H1 (cell line): ENCODE results near the gene ZBTB24. TPM values are rescaled to one million over a fixed set of nuclear protein-coding genes. Genes with fewer than 3 reads are reported as not detected.

Experiments
- CTCF ChIA-PET: fragments of 300-600 bp; sonication (Branson Sonifier 250); formaldehyde crosslinking; loops from one replicate; lab custom pipeline; 2021; ENCODE audit not compliant: partially characterized antibody; lab: Charles Lee
- POLR2A ChIA-PET: fragments of 300-600 bp; sonication (Branson Sonifier 250); formaldehyde crosslinking; loops from one replicate; lab custom pipeline; 2021; ENCODE audit warnings: inconsistent platforms; ENCODE audit not compliant: partially characterized antibody; lab: Charles Lee
- DNase-seq, 2 experiments: peaks; one replicate each; pipeline versions ENCODE4 v3.0.0 to v3.0.0-alpha.2; 2010 to 2022; ENCODE audit warnings: low spot score in 2 of 2, low read depth in 1 of 2, mixed read lengths in 1 of 2
- FAIRE-seq: peaks from 2 replicates; lab custom pipeline; 2011; peaks lifted over from hg19 to GRCh38; lab: Jason Lieb, UNC
- H2AFZ ChIP-seq: 2 replicates; pipeline ENCODE4 v1.8.1; 2012; ENCODE audit warnings: low read length, inconsistent platforms
- H2AK5ac ChIP-seq: 2 replicates; pipeline ENCODE4 v1.6.1; 2013; ENCODE audit warnings: low read depth, low read length
- H2BK120ac ChIP-seq: replicated peaks from 2 replicates; pipeline ENCODE3; 2013; ENCODE audit warnings: low read depth, low read length, inconsistent platforms
- H2BK12ac ChIP-seq: 2 replicates; pipeline ENCODE4 v1.6.1; 2013; ENCODE audit warnings: low read depth, low read length
- H2BK15ac ChIP-seq: 2 replicates; pipeline ENCODE4 v1.6.1; 2013; ENCODE audit warnings: low read length
- H2BK20ac ChIP-seq: 2 replicates; pipeline ENCODE4 v1.6.1; 2013; ENCODE audit warnings: low read length
- H2BK5ac ChIP-seq: 2 replicates; pipeline ENCODE4 v1.6.1; 2013; ENCODE audit warnings: low read depth, low read length
- H3K14ac ChIP-seq: 2 replicates; pipeline ENCODE4 v1.6.1; 2013; ENCODE audit warnings: inconsistent platforms; ENCODE audit not compliant: insufficient read length
- H3K18ac ChIP-seq: 2 replicates; pipeline ENCODE4 v1.6.1; 2013; ENCODE audit warnings: low read length; ENCODE audit errors: extremely low read depth
- H3K23ac ChIP-seq: 2 replicates; pipeline ENCODE4 v1.6.1; 2013; ENCODE audit warnings: inconsistent platforms; ENCODE audit not compliant: insufficient read length
- H3K23me2 ChIP-seq: 2 replicates; pipeline ENCODE4 v1.6.1; 2013; ENCODE audit warnings: low read depth, low read length
- H3K27ac ChIP-seq: 2 replicates; pipeline ENCODE4 v1.6.1; 2011; ENCODE audit warnings: low read depth, low read length, inconsistent platforms
- H3K27me3 ChIP-seq, 4 experiments: replicated peaks in 1 of 4; 1 replicate in 1 of 4; 2 replicates in 3 of 4; pipeline versions ENCODE4 v1.6.1 to v1.8.1; 2011 to 2013; ENCODE audit warnings: low read length in 3 of 4, mild to moderate bottlenecking in 3 of 4, inconsistent platforms in 2 of 4, mixed read lengths in 2 of 4, moderate library complexity in 1 of 4; ENCODE audit not compliant: control insufficient read depth in 3 of 4, insufficient read depth in 3 of 4; ENCODE audit errors: extremely low read depth in 1 of 4
- H3K36me3 ChIP-seq, 4 experiments: 2 replicates each; pipeline versions ENCODE4 v1.6.1 to v1.8.1; 2011 to 2013; ENCODE audit warnings: mild to moderate bottlenecking in 4 of 4, low read length in 3 of 4, moderate library complexity in 2 of 4, control low read depth in 1 of 4, inconsistent platforms in 1 of 4; ENCODE audit not compliant: insufficient read depth in 4 of 4, control insufficient read depth in 2 of 4
- H3K4ac ChIP-seq: replicated peaks from 2 replicates; pipeline ENCODE3; 2013; ENCODE audit warnings: low read length, low read depth, mixed read lengths, inconsistent platforms; ENCODE audit not compliant: insufficient read length
- H3K4me1 ChIP-seq, 4 experiments: replicated peaks in 1 of 4; 1 replicate in 1 of 4; 2 replicates in 3 of 4; pipeline versions ENCODE4 v1.6.1 to v1.8.1; 2011 to 2013; ENCODE audit warnings: low read length in 3 of 4, inconsistent platforms in 2 of 4, mixed read lengths in 1 of 4; ENCODE audit not compliant: insufficient read depth in 4 of 4, control insufficient read depth in 3 of 4
- H3K4me2 ChIP-seq, 2 experiments: 2 replicates each; pipeline versions ENCODE4 v1.6.1 to v1.8.1; 2011 to 2013; ENCODE audit warnings: low read depth in 2 of 2, low read length in 2 of 2, control low read depth in 1 of 2, inconsistent platforms in 1 of 2, mild to moderate bottlenecking in 1 of 2; ENCODE audit not compliant: insufficient read depth in 1 of 2
- H3K4me3 ChIP-seq, 4 experiments: fragments of 200-600, 300-600 bp in 1 of 4; sonication (generic), shearing (Covaris generic), sonication (Bioruptor Twin) in 1 of 4; 2 replicates each; pipeline versions ENCODE4 v1.5.1 to v1.8.1; 2011 to 2016; ENCODE audit warnings: low read length in 4 of 4, low read depth in 3 of 4, control low read depth in 2 of 4, inconsistent platforms in 2 of 4, mild to moderate bottlenecking in 2 of 4, mixed read lengths in 1 of 4, moderate library complexity in 1 of 4; ENCODE audit not compliant: insufficient read depth in 2 of 4; ENCODE audit errors: extremely low read depth in 1 of 4
- H3K56ac ChIP-seq: replicated peaks from 2 replicates; pipeline ENCODE3; 2013; ENCODE audit warnings: low read depth, mild to moderate bottlenecking, mixed read lengths, low read length, inconsistent platforms; ENCODE audit not compliant: insufficient read length
- H3K79me1 ChIP-seq: 2 replicates; pipeline ENCODE4 v1.6.1; 2013; ENCODE audit warnings: low read depth, low read length, control low read depth
- H3K79me2 ChIP-seq, 2 experiments: 2 replicates each; pipeline versions ENCODE4 v1.6.1 to v1.8.1; 2012 to 2013; ENCODE audit warnings: low read length in 2 of 2, mild to moderate bottlenecking in 2 of 2, inconsistent platforms in 1 of 2; ENCODE audit not compliant: insufficient read depth in 2 of 2, control insufficient read depth in 1 of 2
- H3K9ac ChIP-seq, 4 experiments: replicated peaks in 1 of 4; 1 replicate in 1 of 4; 2 replicates in 3 of 4; pipeline versions ENCODE4 v1.6.1 to v1.8.1; 2011 to 2013; ENCODE audit warnings: low read depth in 3 of 4, low read length in 3 of 4, control low read depth in 2 of 4, mild to moderate bottlenecking in 2 of 4, moderate library complexity in 2 of 4, inconsistent platforms in 1 of 4; ENCODE audit errors: extremely low read depth in 1 of 4
- H3K9me3 ChIP-seq, 2 experiments: 2 replicates each; pipeline versions ENCODE4 v1.6.1 to v1.8.1; 2012 to 2013; ENCODE audit warnings: mild to moderate bottlenecking in 2 of 2, moderate library complexity in 2 of 2, control low read depth in 1 of 2, inconsistent platforms in 1 of 2, low read depth in 1 of 2, low read length in 1 of 2, mixed read lengths in 1 of 2; ENCODE audit not compliant: insufficient read depth in 2 of 2
- H4K20me1 ChIP-seq, 2 experiments: replicated peaks in 1 of 2; 2 replicates each; pipeline versions ENCODE3 to v1.8.1; 2011 to 2013; ENCODE audit warnings: inconsistent platforms in 2 of 2, low read length in 2 of 2, mild to moderate bottlenecking in 1 of 2; ENCODE audit not compliant: insufficient read depth in 2 of 2, control insufficient read depth in 1 of 2
- H4K5ac ChIP-seq: 2 replicates; pipeline ENCODE4 v1.6.1; 2013; ENCODE audit warnings: low read length, low read depth, mixed read lengths, inconsistent platforms; ENCODE audit not compliant: insufficient read length
- H4K8ac ChIP-seq: 2 replicates; pipeline ENCODE4 v1.8.0; 2013; ENCODE audit warnings: mild to moderate bottlenecking, moderate library complexity, low read length, inconsistent platforms; ENCODE audit not compliant: insufficient read depth; ENCODE audit errors: extremely low read depth
- H4K91ac ChIP-seq: replicated peaks from 2 replicates; pipeline ENCODE3; 2013; ENCODE audit warnings: low read length, mixed read lengths, inconsistent platforms; ENCODE audit not compliant: insufficient read length
- MAFK ChIP-seq: IDR thresholded peaks from 2 replicates; pipeline ENCODE4 v1.6.1; 2012; ENCODE audit warnings: low read depth, mild to moderate bottlenecking, improper control_type of control experiment, low read length
- SUZ12 ChIP-seq: fragments of 200-600 bp; sonication (generic); IDR thresholded peaks from 2 replicates; pipeline ENCODE4 v1.6.1; 2012; ENCODE audit warnings: mild to moderate bottlenecking, inconsistent platforms, low read length, moderate library complexity, mixed read lengths
- WGBS, 2 experiments: shearing (Covaris generic) in 1 of 2; methylation state at CpG; one replicate each; pipeline versions ENCODE4 v1.1.6 to v1.1.7; 2013 to 2015; ENCODE audit warnings: low lambda C conversion rate in 2 of 2, mixed read lengths in 2 of 2, inconsistent platforms in 1 of 2, low coverage in 1 of 2, missing lambda C conversion rate in 1 of 2; ENCODE audit not compliant: insufficient replicate concordance in 2 of 2, insufficient coverage in 1 of 2, insufficient read length in 1 of 2; ENCODE audit errors: extremely low coverage in 1 of 2, missing lambda C conversion rate in 1 of 2; 5-methylcytosine and 5-hydroxymethylcytosine counted together
- polyA plus RNA-seq, 7 experiments: library from polyadenylated mRNA; depleted of rRNA in 3 of 7; stranded (reverse) in 5 of 7; unstranded in 2 of 7; fragments of >200 nt in 5 of 7; fragments of 200-250 nt in 2 of 7; gene quantifications; 1 replicate in 5 of 7; 2 replicates in 1 of 7; 4 replicates in 1 of 7; pipeline versions ENCODE4 v1.2.1 to v1.2.3, GENCODE V29; 2011 to 2013; ENCODE audit warnings: missing spikeins in 2 of 7, mixed read lengths in 2 of 7
- total RNA-seq: library from RNA; stranded (reverse); fragmentation: NEBNext Ultra II Directional; extraction: Animal tissue kit (Norgen Biotek cat#: 25700); gene quantifications from 2 replicates; pipeline ENCODE4 v1.2.1, GENCODE V29; 2021
- TF ChIP-seq, protein P1 (sequence below): IDR thresholded peaks from 2 replicates; pipeline ENCODE4 v1.6.1; 2011; ENCODE audit warnings: low read depth, mild to moderate bottlenecking, low read length; ENCODE audit not compliant: insufficient read depth

The ZBTB24 gene
- total and polyA plus RNA-seq, 2 of the 8 experiments (the other 6 are each of a cell fraction or from before 2014, with no cell fraction given), result 7.5 to 21.0 TPM

DNA sequence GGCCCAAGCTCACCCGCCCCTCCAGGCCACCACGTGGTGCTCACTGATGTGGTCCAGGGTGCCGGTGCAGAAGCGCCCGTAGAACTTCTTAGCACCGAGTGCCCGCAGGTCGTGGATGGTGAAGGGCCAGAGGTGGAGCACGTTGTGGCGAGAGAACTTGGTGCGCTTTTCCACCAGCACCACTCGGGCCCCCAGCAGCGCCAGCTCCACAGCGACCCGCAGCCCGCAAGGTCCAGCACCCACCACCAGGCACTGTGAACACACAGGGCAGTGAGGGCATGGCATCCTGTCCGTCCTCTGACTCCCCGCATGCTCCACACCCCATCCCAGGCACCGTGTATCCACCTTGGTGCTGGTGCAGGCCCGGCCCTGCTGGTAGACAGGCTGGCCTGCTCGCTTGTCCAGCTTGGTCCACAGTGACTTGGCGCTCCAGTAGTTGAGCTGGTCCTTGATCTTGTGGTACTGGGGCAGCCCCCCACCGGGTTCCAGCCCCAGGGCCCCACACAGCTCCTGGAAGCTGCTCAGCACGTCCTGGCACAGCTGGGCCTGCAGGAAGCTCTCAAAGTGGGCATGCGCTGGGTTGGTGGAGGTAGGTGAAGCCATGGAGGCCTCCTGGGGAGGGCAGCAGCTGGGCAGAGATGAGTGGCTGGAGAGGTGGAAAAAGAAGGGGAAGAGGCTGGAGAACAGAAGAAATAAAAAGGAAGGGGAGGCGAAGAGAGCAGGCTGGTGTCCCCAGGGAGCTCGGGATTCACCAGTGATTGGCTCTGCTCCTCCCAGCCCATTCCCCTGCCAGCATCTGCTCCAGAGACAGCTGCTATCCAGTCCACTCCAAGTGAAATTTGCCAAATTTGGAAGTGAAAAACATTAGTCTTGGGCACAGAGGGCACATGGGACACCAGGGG, 29.2 kb downstream of the ZBTB24 start:
- Histone ChIP-seq H3K56ac (no peak overlapping the region), H3K23ac (no peak overlapping the region), H3K14ac (no peak overlapping the region), H3K4me1 (peaks cover 0 to 16% (median 10%) of the 10 kb centered on the region in 4 experiments; a peak in 6 of 7 replicates), H3K9ac (no peak overlapping the region), H2BK120ac (no peak overlapping the region), H3K79me1 (no peaks in the 10 kb centered on the region; the same call in 1 of the 2 replicates), H2BK15ac (no peak overlapping the region; the same call in 1 of the 2 replicates), H3K27ac (no peak overlapping the region), H2BK5ac (no peak overlapping the region)
- DNase-seq, result no peak
- POLR2A ChIA-PET, result interaction anchor here (7.5 kb wide), 1 partner anchor 12 kb away, joined by 85 read pairs; the partner anchor contains the start of genes PPIL6 and SMPD2
- 89% methylated on average over 16 of the region's 27 CpGs; no CpG with 5 or more reads in 1 of the 2 experiments for WGBS, 2 experiments
- no peak for TF ChIP-seq SUZ12
- TF ChIP-seq, protein P1, sequence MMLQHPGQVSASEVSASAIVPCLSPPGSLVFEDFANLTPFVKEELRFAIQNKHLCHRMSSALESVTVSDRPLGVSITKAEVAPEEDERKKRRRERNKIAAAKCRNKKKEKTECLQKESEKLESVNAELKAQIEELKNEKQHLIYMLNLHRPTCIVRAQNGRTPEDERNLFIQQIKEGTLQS, result no peak
- TF ChIP-seq MAFK, result no peak
- TF ChIP-seq, all 59 proteins: peak for 0
- no peak for FAIRE-seq
- no peak overlapping the region for H2BK12ac ChIP-seq
- H3K4me2 ChIP-seq, result peak overlapping the region; percentile 86 to 87
- no peaks in the 10 kb centered on the region for H3K27me3 ChIP-seq
- CTCF ChIA-PET, result interaction anchor here (0.7 to 7.5 kb wide), 4 partner anchors 10 to 241 kb away, joined by 3 to 63 read pairs (median 4); partner anchors contain the start of genes PPIL6 and SMPD2
- no peak overlapping the region for H3K18ac ChIP-seq
- no peak overlapping the region for H4K91ac ChIP-seq
- H2AFZ ChIP-seq, result no peak overlapping the region
- no peaks in the 10 kb centered on the region; a peak in 1 of 4 replicates for H3K79me2 ChIP-seq
- H3K4me3 ChIP-seq, result peak overlapping the region; percentile 60 to 91 (median 84); a peak in 6 of 8 replicates
- no peak overlapping the region for H4K5ac ChIP-seq
- H2BK20ac ChIP-seq, result no peak overlapping the region
- peak overlapping the region; percentile 72; the same call in 1 of the 2 replicates for H4K8ac ChIP-seq
- no peaks in the 10 kb centered on the region for H3K9me3 ChIP-seq
- peaks cover 0 to 20% (median 8%) of the 10 kb centered on the region in 4 experiments; a peak in 5 of 8 replicates for H3K36me3 ChIP-seq
- peaks cover 0 to 2% of the 10 kb centered on the region in 2 experiments for H4K20me1 ChIP-seq
- H3K23me2 ChIP-seq, result peaks cover 8% of the 10 kb centered on the region
- peak overlapping the region; percentile 17; the same call in 1 of the 2 replicates for H2AK5ac ChIP-seq
- no peak overlapping the region for H3K4ac ChIP-seq
